K562 (cell line): ENCODE results near the gene CMIP. TPM values are rescaled to one million over a fixed set of nuclear protein-coding genes. Genes with fewer than 3 reads are reported as not detected.

ENCODE experiments used
- ATAC-seq: fragments of 200-7000 bp; cut with Tn5 transposase; 3 replicates; pipeline ENCODE4 v1.9.1; 2020; ENCODE audit warnings: moderate library complexity
- BruUV-seq: library from RNA; stranded (reverse); fragments of 400-500 nt; replicated peaks from 2 replicates; lab custom pipeline; 2021; lab: Mats Ljungman, UMichigan
- CTCF ChIA-PET: fragments of 300-600 bp; formaldehyde crosslinking; extraction: SDS; loops from one replicate; lab custom pipeline; 2021; ENCODE audit warnings: low intra/inter-chr PET ratio; lab: Yijun Ruan, JAX
- POLR2A ChIA-PET: fragments of 300-600, 350-650 bp; sonication (Branson Sonifier 250); formaldehyde crosslinking; extraction: SDS; loops from one replicate; lab custom pipeline; 2021; ENCODE audit warnings: antibody characterized with exemption, inconsistent platforms; lab: Yijun Ruan, JAX
- DNase-seq, 4 experiments: peaks; one replicate each; pipeline versions ENCODE4 v3.0.0 to v3.0.0-alpha.2; 2011 to 2018; ENCODE audit warnings: low spot score in 3 of 4, mixed read lengths in 3 of 4; ENCODE audit errors: extremely low read depth in 1 of 4
- FAIRE-seq: peaks from 2 replicates; lab custom pipeline; 2011; peaks lifted over from hg19 to GRCh38; lab: Jason Lieb, UNC
- H2AFZ ChIP-seq: 2 replicates; pipeline ENCODE4 v1.6.0; 2011; ENCODE audit warnings: low read depth, low read length, control low read depth, inconsistent platforms
- H3K27ac ChIP-seq: fragments of 200-600 bp; 3 replicates; pipeline ENCODE4 v1.8.0; 2011; ENCODE audit warnings: low read depth, mild to moderate bottlenecking, control low read depth, inconsistent platforms, low read length, moderate library complexity, mixed read lengths; ENCODE audit errors: extremely low read depth
- H3K27me3 ChIP-seq, 2 experiments: fragments of 300-600 bp in 1 of 2; 2 replicates in 1 of 2; 3 replicates in 1 of 2; pipeline versions ENCODE4 v1.6.0 to v1.8.0; 2011; ENCODE audit warnings: inconsistent platforms in 2 of 2, low read length in 2 of 2, mild to moderate bottlenecking in 1 of 2, mixed read lengths in 1 of 2, moderate library complexity in 1 of 2; ENCODE audit not compliant: control insufficient read depth in 2 of 2, insufficient read depth in 2 of 2
- H3K36me3 ChIP-seq: fragments of 300-600 bp; 3 replicates; pipeline ENCODE4 v1.8.0; 2011; ENCODE audit warnings: mild to moderate bottlenecking, low read length, inconsistent platforms; ENCODE audit not compliant: control insufficient read depth, insufficient read depth
- H3K4me1 ChIP-seq, 2 experiments: fragments of 200-600 bp in 1 of 2; replicated peaks in 1 of 2; 2 replicates in 1 of 2; 3 replicates in 1 of 2; pipeline versions ENCODE4 v1.5.1 to v1.8.0; 2011; ENCODE audit warnings: inconsistent platforms in 2 of 2, low read length in 2 of 2, mild to moderate bottlenecking in 1 of 2, mixed read lengths in 1 of 2, moderate library complexity in 1 of 2; ENCODE audit not compliant: control insufficient read depth in 2 of 2, insufficient read depth in 2 of 2
- H3K4me2 ChIP-seq: 2 replicates; pipeline ENCODE4 v1.6.1; 2011; ENCODE audit warnings: low read length, control low read depth, inconsistent platforms, mixed read lengths; ENCODE audit not compliant: insufficient read depth
- H3K4me3 ChIP-seq: fragments of 200-600 bp; sonication (generic), shearing (Covaris generic); 2 replicates; pipeline ENCODE4 v1.5.1; 2016; ENCODE audit warnings: control low read depth, inconsistent platforms
- H3K79me2 ChIP-seq: fragments of 200-600 bp; 3 replicates; pipeline ENCODE4 v1.8.0; 2011; ENCODE audit warnings: low read length, inconsistent platforms; ENCODE audit not compliant: control insufficient read depth, insufficient read depth
- H3K9ac ChIP-seq, 2 experiments: 2 replicates each; pipeline versions ENCODE4 v1.6.0 to v1.6.1; 2011; ENCODE audit warnings: low read depth in 2 of 2, low read length in 2 of 2, control low read depth in 1 of 2, inconsistent platforms in 1 of 2, mild to moderate bottlenecking in 1 of 2, mixed read lengths in 1 of 2; ENCODE audit not compliant: insufficient read depth in 1 of 2
- H3K9me1 ChIP-seq: one replicate; pipeline ENCODE4 v1.6.0; 2011; ENCODE audit warnings: inconsistent platforms, mild to moderate bottlenecking, low read length, moderate library complexity; ENCODE audit not compliant: control insufficient read depth, insufficient read depth
- H3K9me3 ChIP-seq: replicated peaks from 2 replicates; pipeline ENCODE4 v1.5.1; 2011; ENCODE audit warnings: low read depth, low read length, inconsistent platforms; ENCODE audit not compliant: control insufficient read depth, insufficient read depth
- H4K20me1 ChIP-seq: replicated peaks from 2 replicates; pipeline ENCODE4 v1.6.1; 2011; ENCODE audit warnings: low read length, inconsistent platforms, mixed read lengths; ENCODE audit not compliant: control insufficient read depth, insufficient read depth
- BDP1 ChIP-seq: IDR thresholded peaks from 3 replicates; pipeline ENCODE4 v1.6.1; 2011; ENCODE audit not compliant: insufficient read length, insufficient read depth
- CBX1 ChIP-seq: sonication (generic); IDR thresholded peaks from 2 replicates; pipeline ENCODE4 v1.6.1; 2016; ENCODE audit warnings: antibody characterized with exemption, low read depth, mild to moderate bottlenecking
- DNMT1 ChIP-seq: fragments of 450-650 bp; IDR thresholded peaks from 2 replicates; pipeline ENCODE4 v1.6.1; 2016; ENCODE audit warnings: antibody characterized with exemption, mild to moderate bottlenecking
- ETV6 ChIP-seq, 3 experiments: fragments of 150-350 bp in 1 of 3; sonication (generic) in 1 of 3; formaldehyde crosslinking in 1 of 3; IDR thresholded peaks; 2 replicates each; pipeline versions ENCODE4 v1.6.1 to v1.8.0; 2014 to 2022; ENCODE audit warnings: borderline replicate concordance in 2 of 3, low read depth in 2 of 3, antibody characterized with exemption in 1 of 3, low read length in 1 of 3, mild to moderate bottlenecking in 1 of 3, missing genetic modification reagents in 1 of 3
- KDM1A ChIP-seq, 2 experiments: fragments of 450-650 bp; IDR thresholded peaks; 2 replicates each; pipeline ENCODE4 v1.6.1; 2016; ENCODE audit warnings: mild to moderate bottlenecking in 2 of 2
- POLR2G ChIP-seq: fragments of 200-400 bp; formaldehyde crosslinking; IDR thresholded peaks from 2 replicates; pipeline ENCODE4 v1.6.1; 2017; ENCODE audit warnings: low read depth, mild to moderate bottlenecking, antibody characterized with exemption, low read length, moderate library complexity
- RB1 ChIP-seq: fragments of 450-650 bp; IDR thresholded peaks from 2 replicates; pipeline ENCODE4 v1.6.1; 2017; ENCODE audit warnings: low read depth, mild to moderate bottlenecking
- RBBP5 ChIP-seq: fragments of 200-600 bp; sonication (generic); IDR thresholded peaks from 2 replicates; pipeline ENCODE4 v1.6.1; 2012; ENCODE audit warnings: borderline replicate concordance, mild to moderate bottlenecking, low read length, control low read depth, inconsistent platforms; ENCODE audit not compliant: insufficient read depth, poor library complexity, severe bottlenecking
- RBM25 ChIP-seq: fragments of 200-400 bp; formaldehyde crosslinking; IDR thresholded peaks from 2 replicates; pipeline ENCODE4 v1.6.1; 2018; ENCODE audit warnings: low read length, low read depth, moderate library complexity; ENCODE audit not compliant: severe bottlenecking
- SP1 ChIP-seq: sonication (generic); formaldehyde crosslinking; IDR thresholded peaks from 2 replicates; pipeline ENCODE4 v1.8.1; 2022; ENCODE audit warnings: mild to moderate bottlenecking, missing genetic modification reagents
- TAL1 ChIP-seq: fragments of 450-650 bp; IDR thresholded peaks from 2 replicates; pipeline ENCODE4 v1.6.1; 2016; ENCODE audit warnings: mild to moderate bottlenecking
- TCF7L2 ChIP-seq: fragments of 150-350 bp; IDR thresholded peaks from 2 replicates; pipeline ENCODE4 v1.6.1; 2016; ENCODE audit warnings: low read depth, mild to moderate bottlenecking, low read length, moderate library complexity
- TRIM25 ChIP-seq: fragments of 450-650 bp; IDR thresholded peaks from 2 replicates; pipeline ENCODE4 v1.7.0; 2016; ENCODE audit warnings: borderline replicate concordance
- ZNF449 ChIP-seq: fragments of 250-450 bp; sonication (Bioruptor Pico); IDR thresholded peaks from 2 replicates; pipeline ENCODE4 v1.8.0; 2022; ENCODE audit warnings: moderate library complexity, mild to moderate bottlenecking, inconsistent platforms
- WGBS: fragments of 100-300 bp; shearing (Covaris generic); methylation state at CpG from one replicate; pipeline ENCODE4 v1.1.6; 2016; ENCODE audit warnings: low coverage, mixed read lengths; ENCODE audit not compliant: insufficient coverage; ENCODE audit errors: missing lambda C conversion rate; 5-methylcytosine and 5-hydroxymethylcytosine counted together
- in situ Hi-C: fragments of 300-500 bp; cut with MboI; formaldehyde crosslinking; loops from 4 replicates; pipeline ENCODE4 v1.15.0; 2018; ENCODE audit warnings: inconsistent platforms, mixed read lengths
- intact Hi-C: fragments of 100-400 bp; cut with micrococcal nuclease; formaldehyde crosslinking; loops from 2 replicates; pipeline ENCODE4 v1.14.2; 2022
- polyA plus RNA-seq, 8 experiments: library from polyadenylated mRNA; depleted of rRNA in 4 of 8; stranded (reverse) in 5 of 8; unstranded in 3 of 8; fragments of >200 nt; fragmentation: Nextera tagmentation in 2 of 8; fragmentation: Illumina TruSeq in 1 of 8; extraction: Ambion mirVana in 2 of 8; extraction: Trizol in 1 of 8; gene quantifications; 2 replicates each; pipeline versions ENCODE4 v1.2.1 to v1.2.3, GENCODE V29; 2011 to 2014; ENCODE audit warnings: inconsistent platforms in 1 of 8, missing spikeins in 1 of 8
- total RNA-seq, 7 experiments: library from RNA; depleted of rRNA in 6 of 7; stranded (reverse); fragments of >200 nt in 6 of 7; fragmentation: Illumina TruSeq in 2 of 7; extraction: Trizol in 2 of 7; gene quantifications; 2 replicates each; pipeline versions ENCODE4 v1.2.1 to v1.2.3, GENCODE V29; 2011 to 2021; ENCODE audit warnings: low replicate concordance in 1 of 7
- TF ChIP-seq, protein P1 (sequence below): sonication (generic); formaldehyde crosslinking; IDR thresholded peaks from 2 replicates; pipeline ENCODE4 v1.8.1; 2023; ENCODE audit warnings: mild to moderate bottlenecking, missing genetic modification reagents
- TF ChIP-seq, protein P2 (sequence below): fragments of 250-450 bp; sonication (Bioruptor Pico); IDR thresholded peaks from 2 replicates; pipeline ENCODE4 v1.5.0; 2021

Gene CMIP
- total and polyA plus RNA-seq, 9 of the 15 experiments (the other 6 are each of a cell fraction or from before 2014, with no cell fraction given) = 0.94 to 82.5 (median 10.3) TPM

DNA sequence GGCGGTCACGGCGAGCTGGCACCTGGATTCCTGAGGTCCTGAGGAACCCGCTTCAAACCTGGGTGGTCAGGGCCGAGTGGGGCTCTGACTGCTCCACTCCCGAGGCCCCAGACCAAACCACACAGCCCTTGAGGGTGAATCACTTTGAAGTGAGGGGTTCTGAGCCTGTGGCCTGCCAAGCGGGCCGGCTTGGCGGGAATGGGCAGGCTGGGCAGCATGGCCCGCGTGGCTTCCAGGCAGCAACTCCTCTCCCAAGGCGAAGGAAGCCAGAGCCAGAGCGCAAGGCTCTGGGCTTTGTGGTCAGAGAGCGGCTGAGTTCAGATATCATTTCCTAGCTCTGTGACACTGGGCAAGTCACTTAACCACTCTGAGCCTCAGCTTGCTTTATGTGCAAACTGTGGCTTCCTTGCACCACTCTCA is 42.7 kb downstream of the CMIP start:
- no peak for ATAC-seq
- Histone ChIP-seq H3K4me2 (no peak overlapping the region), H3K36me3 (peaks cover 26% of the 10 kb centered on the region; the same call in 2 of the 3 replicates), H3K27me3 (no peaks in the 10 kb centered on the region), H3K27ac (no peak overlapping the region), H3K9me3 (no peaks in the 10 kb centered on the region), H2AFZ (no peak overlapping the region), H4K20me1 (peaks cover 19% of the 10 kb centered on the region; the same call in 1 of the 2 replicates), H3K4me3 (no peak overlapping the region), H3K4me1 (peaks cover 43 to 50% of the 10 kb centered on the region in 2 experiments), H3K9me1 (no peaks in the 10 kb centered on the region), H3K9ac (no peak overlapping the region; a peak in 1 of 4 replicates), H3K79me2 (peaks cover 96% of the 10 kb centered on the region)
- in situ Hi-C loops = no loop called here
- intact Hi-C loops = no loop called here
- no peak for DNase-seq
- ChIA-PET POLR2A (interaction anchor here (0.8 to 1.5 kb wide), 4 partner anchors 9 to 36 kb away, joined by 3 to 6 read pairs (median 4); no protein-coding TSS in a partner anchor), CTCF (no interaction called here)
- peak; percentile 40 for FAIRE-seq
- no TSS peak for BruUV-seq
- WGBS = 80% methylated on average over 13 of the region's 14 CpGs
- TF ChIP-seq, protein P1, sequence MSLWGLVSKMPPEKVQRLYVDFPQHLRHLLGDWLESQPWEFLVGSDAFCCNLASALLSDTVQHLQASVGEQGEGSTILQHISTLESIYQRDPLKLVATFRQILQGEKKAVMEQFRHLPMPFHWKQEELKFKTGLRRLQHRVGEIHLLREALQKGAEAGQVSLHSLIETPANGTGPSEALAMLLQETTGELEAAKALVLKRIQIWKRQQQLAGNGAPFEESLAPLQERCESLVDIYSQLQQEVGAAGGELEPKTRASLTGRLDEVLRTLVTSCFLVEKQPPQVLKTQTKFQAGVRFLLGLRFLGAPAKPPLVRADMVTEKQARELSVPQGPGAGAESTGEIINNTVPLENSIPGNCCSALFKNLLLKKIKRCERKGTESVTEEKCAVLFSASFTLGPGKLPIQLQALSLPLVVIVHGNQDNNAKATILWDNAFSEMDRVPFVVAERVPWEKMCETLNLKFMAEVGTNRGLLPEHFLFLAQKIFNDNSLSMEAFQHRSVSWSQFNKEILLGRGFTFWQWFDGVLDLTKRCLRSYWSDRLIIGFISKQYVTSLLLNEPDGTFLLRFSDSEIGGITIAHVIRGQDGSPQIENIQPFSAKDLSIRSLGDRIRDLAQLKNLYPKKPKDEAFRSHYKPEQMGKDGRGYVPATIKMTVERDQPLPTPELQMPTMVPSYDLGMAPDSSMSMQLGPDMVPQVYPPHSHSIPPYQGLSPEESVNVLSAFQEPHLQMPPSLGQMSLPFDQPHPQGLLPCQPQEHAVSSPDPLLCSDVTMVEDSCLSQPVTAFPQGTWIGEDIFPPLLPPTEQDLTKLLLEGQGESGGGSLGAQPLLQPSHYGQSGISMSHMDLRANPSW = no peak
- TF ChIP-seq RBBP5 = no peak
- TF ChIP-seq ZNF449 (CRISPR knock-in tag) = no peak
- TF ChIP-seq RBM25 = peak; percentile 54
- TF ChIP-seq DNMT1 = no peak
- no peak for TF ChIP-seq BDP1
- TF ChIP-seq, protein P2, sequence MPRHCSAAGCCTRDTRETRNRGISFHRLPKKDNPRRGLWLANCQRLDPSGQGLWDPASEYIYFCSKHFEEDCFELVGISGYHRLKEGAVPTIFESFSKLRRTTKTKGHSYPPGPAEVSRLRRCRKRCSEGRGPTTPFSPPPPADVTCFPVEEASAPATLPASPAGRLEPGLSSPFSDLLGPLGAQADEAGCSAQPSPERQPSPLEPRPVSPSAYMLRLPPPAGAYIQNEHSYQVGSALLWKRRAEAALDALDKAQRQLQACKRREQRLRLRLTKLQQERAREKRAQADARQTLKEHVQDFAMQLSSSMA = no peak
- TF ChIP-seq POLR2G = 0 out of 2 replicates have a peak, but pooled peaks have one; percentile 9
- TF ChIP-seq ETV6 (IDR thresholded peaks at IDR 0.05; ENCODE audit: borderline replicate concordance in 1 of 2, low read depth in 2 of 2, low read length in 1 of 2) = no peak
- no peak for TF ChIP-seq ETV6 (CRISPR knock-in tag; IDR thresholded peaks at IDR 0.05; ENCODE audit: borderline replicate concordance)
- no peak for TF ChIP-seq RB1
- no peak for TF ChIP-seq CBX1
- no peak for TF ChIP-seq TAL1
- TF ChIP-seq TCF7L2 = no peak
- no peak for TF ChIP-seq SP1 (CRISPR knock-in tag)
- TF ChIP-seq KDM1A (IDR thresholded peaks at IDR 0.05) = 0 out of 4 replicates have a peak, but pooled peaks of 1 of the 2 experiments have one; percentile 10
- TF ChIP-seq TRIM25 = no peak
